ENCODE results near the gene FBXW4. TPM values are rescaled to one million over a fixed set of nuclear protein-coding genes. Genes with fewer than 3 reads are reported as not detected.

FBXW4 gene
- polyA plus RNA-seq, 1 donor (not counting 4 experiments of a cell fraction or from before 2014, with no cell fraction given): 22.3 TPM

DNA sequence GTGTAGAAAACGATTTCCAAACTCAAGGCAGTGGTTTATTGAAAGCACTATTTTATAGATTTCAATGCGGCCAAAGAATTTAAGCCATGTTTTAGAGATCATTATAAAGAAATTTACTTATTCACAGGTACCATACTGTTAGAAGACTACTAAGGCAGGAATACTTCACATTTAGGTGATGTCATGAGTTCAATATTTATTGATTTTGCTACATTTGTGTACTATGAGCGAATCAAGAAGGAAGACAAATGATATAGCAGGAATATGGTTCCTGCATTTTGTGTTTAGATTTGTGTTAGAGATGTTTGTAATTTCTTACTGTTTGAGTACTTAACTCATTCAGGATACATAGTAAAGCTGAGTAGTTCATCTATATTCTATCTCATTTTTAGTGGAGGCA lies 1.7 kb upstream of the FBXW4 start:
- H3K4me3 ChIP-seq (ENCODE audit: control insufficient read depth in 2 of 3, extremely low read depth in 1 of 3, insufficient read depth in 2 of 3, low read depth in 1 of 3, low read length in 3 of 3): no peak overlapping the region
- H3K9ac ChIP-seq (ENCODE audit: control insufficient read depth, extremely low read depth, insufficient read depth, low read length): no peak overlapping the region
- H3K27me3 ChIP-seq (ENCODE audit: control insufficient read depth, extremely low read depth, insufficient read depth, low read length): no peaks in the 10 kb centered on the region
- no peaks in the 10 kb centered on the region for H4K20me1 ChIP-seq (ENCODE audit: control insufficient read depth, extremely low read depth, insufficient read depth, low read length)
- H3K27ac ChIP-seq (ENCODE audit: control insufficient read depth, insufficient read depth, low read length): no peak overlapping the region
- H3K9me1 ChIP-seq (ENCODE audit: control insufficient read depth, extremely low read depth, insufficient read depth, low read length): peaks cover 5% of the 10 kb centered on the region
- DNase-seq (ENCODE audit: low read depth, low spot score): no peak
- H3K4me2 ChIP-seq (ENCODE audit: control insufficient read depth, extremely low read depth, insufficient read depth, low read depth, low read length): no peak overlapping the region
- H3K4me1 ChIP-seq (ENCODE audit: control insufficient read depth, extremely low read depth, insufficient read depth, low read length): peaks cover 12% of the 10 kb centered on the region
- no peaks in the 10 kb centered on the region for H3K36me3 ChIP-seq (ENCODE audit: control insufficient read depth in 2 of 2, extremely low read depth in 1 of 2, insufficient read depth in 2 of 2, low read length in 2 of 2)
- H3K9me3 ChIP-seq (ENCODE audit: control insufficient read depth, low read depth, low read length): no peaks in the 10 kb centered on the region
- TF ChIP-seq, protein P1, sequence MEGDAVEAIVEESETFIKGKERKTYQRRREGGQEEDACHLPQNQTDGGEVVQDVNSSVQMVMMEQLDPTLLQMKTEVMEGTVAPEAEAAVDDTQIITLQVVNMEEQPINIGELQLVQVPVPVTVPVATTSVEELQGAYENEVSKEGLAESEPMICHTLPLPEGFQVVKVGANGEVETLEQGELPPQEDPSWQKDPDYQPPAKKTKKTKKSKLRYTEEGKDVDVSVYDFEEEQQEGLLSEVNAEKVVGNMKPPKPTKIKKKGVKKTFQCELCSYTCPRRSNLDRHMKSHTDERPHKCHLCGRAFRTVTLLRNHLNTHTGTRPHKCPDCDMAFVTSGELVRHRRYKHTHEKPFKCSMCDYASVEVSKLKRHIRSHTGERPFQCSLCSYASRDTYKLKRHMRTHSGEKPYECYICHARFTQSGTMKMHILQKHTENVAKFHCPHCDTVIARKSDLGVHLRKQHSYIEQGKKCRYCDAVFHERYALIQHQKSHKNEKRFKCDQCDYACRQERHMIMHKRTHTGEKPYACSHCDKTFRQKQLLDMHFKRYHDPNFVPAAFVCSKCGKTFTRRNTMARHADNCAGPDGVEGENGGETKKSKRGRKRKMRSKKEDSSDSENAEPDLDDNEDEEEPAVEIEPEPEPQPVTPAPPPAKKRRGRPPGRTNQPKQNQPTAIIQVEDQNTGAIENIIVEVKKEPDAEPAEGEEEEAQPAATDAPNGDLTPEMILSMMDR (optimal IDR thresholded peaks at IDR 0.05 in 1 of 3, IDR thresholded peaks at IDR 0.05 in 1 of 3, conservative IDR thresholded peaks at IDR 0.05 in 1 of 3; ENCODE audit: extremely low read depth in 1 of 3, insufficient read depth in 2 of 3, low read length in 3 of 3): no peak
- no peak for TF ChIP-seq EZH2 (IDR thresholded peaks at IDR 0.05; ENCODE audit: low read length)
- H3K79me2 ChIP-seq (ENCODE audit: control insufficient read depth, insufficient read depth, low read length): peaks cover 28% of the 10 kb centered on the region
- dilution Hi-C loops (cut with MboI; ENCODE audit: extremely low pct_ligation_motif_present, low sequenced_read_pairs): no loop called here
- FAIRE-seq: no peak
- H2AFZ ChIP-seq (ENCODE audit: control insufficient read depth, low read length): no peak overlapping the region

DNA sequence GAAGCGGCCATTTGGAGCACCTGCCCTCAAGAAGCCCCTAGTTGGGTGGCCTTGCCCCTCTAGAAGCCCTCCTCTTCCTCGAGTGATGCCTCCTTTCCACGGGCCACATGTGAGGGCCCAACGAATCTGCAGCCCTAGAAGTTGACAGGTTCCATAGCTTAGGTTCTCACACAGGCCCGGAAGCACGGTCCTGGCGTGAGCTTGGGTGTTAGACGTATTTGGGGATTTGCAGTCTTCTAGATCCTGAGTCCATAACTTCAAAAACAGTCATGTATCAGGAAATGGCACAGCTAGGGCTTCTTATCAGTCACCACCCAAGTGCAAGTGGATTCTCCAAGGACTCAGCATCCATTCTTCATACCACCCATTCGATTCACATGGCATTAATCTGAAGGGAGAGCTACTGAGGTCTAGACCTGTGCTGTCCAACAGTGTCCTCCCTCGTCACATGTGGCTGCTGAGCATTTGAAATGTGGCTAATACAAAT lies 477 bp upstream of the FBXW4 start:
- Histone ChIP-seq H3K27me3 (ENCODE audit: control insufficient read depth, extremely low read depth, insufficient read depth, low read length) (no peaks in the 10 kb centered on the region), H3K9me3 (ENCODE audit: control insufficient read depth, low read depth, low read length) (no peaks in the 10 kb centered on the region), H2AFZ (ENCODE audit: control insufficient read depth, low read length) (peak overlapping the region; percentile 84), H3K9ac (ENCODE audit: control insufficient read depth, extremely low read depth, insufficient read depth, low read length) (peak overlapping the region; percentile 98), H3K4me1 (ENCODE audit: control insufficient read depth, extremely low read depth, insufficient read depth, low read length) (peaks cover 12% of the 10 kb centered on the region), H3K4me3 (ENCODE audit: control insufficient read depth in 2 of 3, extremely low read depth in 1 of 3, insufficient read depth in 2 of 3, low read depth in 1 of 3, low read length in 3 of 3) (peak overlapping the region; percentile 92 to 94 (median 93)), H3K27ac (ENCODE audit: control insufficient read depth, insufficient read depth, low read length) (peak overlapping the region; percentile 91), H3K79me2 (ENCODE audit: control insufficient read depth, insufficient read depth, low read length) (peaks cover 32% of the 10 kb centered on the region), H3K4me2 (ENCODE audit: control insufficient read depth, extremely low read depth, insufficient read depth, low read depth, low read length) (peak overlapping the region; percentile 96), H3K36me3 (ENCODE audit: control insufficient read depth in 2 of 2, extremely low read depth in 1 of 2, insufficient read depth in 2 of 2, low read length in 2 of 2) (no peaks in the 10 kb centered on the region), H4K20me1 (ENCODE audit: control insufficient read depth, extremely low read depth, insufficient read depth, low read length) (no peaks in the 10 kb centered on the region), H3K9me1 (ENCODE audit: control insufficient read depth, extremely low read depth, insufficient read depth, low read length) (peaks cover 5% of the 10 kb centered on the region)
- FAIRE-seq: no peak
- dilution Hi-C loops (cut with MboI; ENCODE audit: extremely low pct_ligation_motif_present, low sequenced_read_pairs): no loop called here
- no peak for DNase-seq (ENCODE audit: low read depth, low spot score)
- TF ChIP-seq, protein P1 (optimal IDR thresholded peaks at IDR 0.05 in 1 of 3, IDR thresholded peaks at IDR 0.05 in 1 of 3, conservative IDR thresholded peaks at IDR 0.05 in 1 of 3; ENCODE audit: extremely low read depth in 1 of 3, insufficient read depth in 2 of 3, low read length in 3 of 3): no peak
- no peak for TF ChIP-seq EZH2 (IDR thresholded peaks at IDR 0.05; ENCODE audit: low read length)
